ENCODE results near the gene TTYH1. TPM values are rescaled to one million over a fixed set of nuclear protein-coding genes. Genes with fewer than 3 reads are reported as not detected.

Gene TTYH1
- total RNA-seq, 1 experiment from 2014 or later = 0.62 TPM

DNA sequence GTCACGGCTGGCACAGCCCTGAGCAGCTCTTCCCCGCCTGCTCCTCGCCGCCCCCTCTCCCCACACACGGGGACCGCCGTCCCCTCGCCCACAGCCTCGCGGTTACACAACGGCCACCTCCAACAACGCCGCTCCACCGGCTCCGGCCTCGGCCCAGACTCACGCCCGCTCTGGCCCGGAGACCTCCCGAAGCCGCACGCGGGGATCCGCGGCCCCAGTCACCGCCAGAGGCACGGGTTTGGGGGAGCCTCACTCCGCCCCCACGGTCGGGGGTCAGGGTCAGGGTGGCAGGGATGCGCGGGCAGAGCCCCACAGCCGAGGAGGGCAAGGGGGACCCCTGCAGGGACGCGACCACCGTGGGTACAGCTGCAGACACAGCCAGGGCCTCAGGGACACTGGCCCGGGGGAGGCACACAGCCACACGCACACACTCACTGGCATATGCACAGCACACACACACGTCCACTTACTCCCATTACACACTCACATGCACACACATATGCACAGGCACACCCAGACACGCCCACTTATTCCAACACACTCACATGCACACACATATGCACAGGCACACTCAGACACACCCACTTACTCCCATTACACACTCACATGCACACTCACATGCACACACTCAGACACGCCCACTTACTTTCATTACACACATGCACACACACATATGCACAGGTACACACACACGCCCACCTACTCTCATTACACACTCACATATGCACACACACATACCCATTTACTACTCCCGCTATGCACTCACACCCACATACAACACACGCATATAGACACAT, 1.6 kb downstream of the TTYH1 start:
- H3K27me3 ChIP-seq (ENCODE audit: control insufficient read depth, insufficient read depth, low read length) = 0 out of 2 replicates have a peak, but pooled peaks cover 2% of the 10 kb centered on the region
- POLR2A ChIA-PET = interaction anchor here (1.1 kb wide), 1 partner anchor 7 kb away, joined by 3 read pairs; no protein-coding TSS in a partner anchor

GRCh38 chr19:54418030-54418929, 3.0 kb downstream of the TTYH1 start:
- no peaks in the 10 kb centered on the region for H3K36me3 ChIP-seq (ENCODE audit: control insufficient read depth, insufficient read depth, low read length)
- in situ Hi-C loops (cut with HindIII; ENCODE audit: low pct_unique_long_range_greater_than_20kb, low sequenced_read_pairs) = no loop called here
- no peaks in the 10 kb centered on the region for H3K9me3 ChIP-seq (ENCODE audit: control insufficient read depth, insufficient read depth, low read depth, low read length)
- POLR2A ChIA-PET = no interaction called here
- intact Hi-C loops (cut with micrococcal nuclease; ENCODE audit: unreplicated experiment) = no loop called here
- TF ChIP-seq SIN3A (IDR thresholded peaks at IDR 0.05; ENCODE audit: borderline replicate concordance, insufficient read depth, low read depth, low read length) = no peak
- peaks cover 11% of the 10 kb centered on the region for H3K4me1 ChIP-seq (ENCODE audit: control insufficient read depth, insufficient read depth, low read length)
- no peak overlapping the region for H3K27ac ChIP-seq (ENCODE audit: low read length)
- DNase-seq (ENCODE audit: low read depth, low spot score) (no peak), ATAC-seq (peak; percentile 49)
- CTCF ChIA-PET = no interaction called here
- H3K27me3 ChIP-seq (ENCODE audit: control insufficient read depth, insufficient read depth, low read length) = 0 out of 2 replicates have a peak, but pooled peaks cover 2% of the 10 kb centered on the region
- no TSS peak for BruUV-seq (replicated peaks)
- no peak overlapping the region for H3K4me3 ChIP-seq (ENCODE audit: low read depth in 2 of 2, low read length in 2 of 2)

More for the DNA sequence above, 1.6 kb downstream of the TTYH1 start:
- BruUV-seq (replicated peaks) = no TSS peak
- DNase-seq (ENCODE audit: low read depth, low spot score) = no peak
- TF ChIP-seq, protein P1, sequence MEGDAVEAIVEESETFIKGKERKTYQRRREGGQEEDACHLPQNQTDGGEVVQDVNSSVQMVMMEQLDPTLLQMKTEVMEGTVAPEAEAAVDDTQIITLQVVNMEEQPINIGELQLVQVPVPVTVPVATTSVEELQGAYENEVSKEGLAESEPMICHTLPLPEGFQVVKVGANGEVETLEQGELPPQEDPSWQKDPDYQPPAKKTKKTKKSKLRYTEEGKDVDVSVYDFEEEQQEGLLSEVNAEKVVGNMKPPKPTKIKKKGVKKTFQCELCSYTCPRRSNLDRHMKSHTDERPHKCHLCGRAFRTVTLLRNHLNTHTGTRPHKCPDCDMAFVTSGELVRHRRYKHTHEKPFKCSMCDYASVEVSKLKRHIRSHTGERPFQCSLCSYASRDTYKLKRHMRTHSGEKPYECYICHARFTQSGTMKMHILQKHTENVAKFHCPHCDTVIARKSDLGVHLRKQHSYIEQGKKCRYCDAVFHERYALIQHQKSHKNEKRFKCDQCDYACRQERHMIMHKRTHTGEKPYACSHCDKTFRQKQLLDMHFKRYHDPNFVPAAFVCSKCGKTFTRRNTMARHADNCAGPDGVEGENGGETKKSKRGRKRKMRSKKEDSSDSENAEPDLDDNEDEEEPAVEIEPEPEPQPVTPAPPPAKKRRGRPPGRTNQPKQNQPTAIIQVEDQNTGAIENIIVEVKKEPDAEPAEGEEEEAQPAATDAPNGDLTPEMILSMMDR (IDR thresholded peaks at IDR 0.05) = no peak
- TF ChIP-seq, protein P2, sequence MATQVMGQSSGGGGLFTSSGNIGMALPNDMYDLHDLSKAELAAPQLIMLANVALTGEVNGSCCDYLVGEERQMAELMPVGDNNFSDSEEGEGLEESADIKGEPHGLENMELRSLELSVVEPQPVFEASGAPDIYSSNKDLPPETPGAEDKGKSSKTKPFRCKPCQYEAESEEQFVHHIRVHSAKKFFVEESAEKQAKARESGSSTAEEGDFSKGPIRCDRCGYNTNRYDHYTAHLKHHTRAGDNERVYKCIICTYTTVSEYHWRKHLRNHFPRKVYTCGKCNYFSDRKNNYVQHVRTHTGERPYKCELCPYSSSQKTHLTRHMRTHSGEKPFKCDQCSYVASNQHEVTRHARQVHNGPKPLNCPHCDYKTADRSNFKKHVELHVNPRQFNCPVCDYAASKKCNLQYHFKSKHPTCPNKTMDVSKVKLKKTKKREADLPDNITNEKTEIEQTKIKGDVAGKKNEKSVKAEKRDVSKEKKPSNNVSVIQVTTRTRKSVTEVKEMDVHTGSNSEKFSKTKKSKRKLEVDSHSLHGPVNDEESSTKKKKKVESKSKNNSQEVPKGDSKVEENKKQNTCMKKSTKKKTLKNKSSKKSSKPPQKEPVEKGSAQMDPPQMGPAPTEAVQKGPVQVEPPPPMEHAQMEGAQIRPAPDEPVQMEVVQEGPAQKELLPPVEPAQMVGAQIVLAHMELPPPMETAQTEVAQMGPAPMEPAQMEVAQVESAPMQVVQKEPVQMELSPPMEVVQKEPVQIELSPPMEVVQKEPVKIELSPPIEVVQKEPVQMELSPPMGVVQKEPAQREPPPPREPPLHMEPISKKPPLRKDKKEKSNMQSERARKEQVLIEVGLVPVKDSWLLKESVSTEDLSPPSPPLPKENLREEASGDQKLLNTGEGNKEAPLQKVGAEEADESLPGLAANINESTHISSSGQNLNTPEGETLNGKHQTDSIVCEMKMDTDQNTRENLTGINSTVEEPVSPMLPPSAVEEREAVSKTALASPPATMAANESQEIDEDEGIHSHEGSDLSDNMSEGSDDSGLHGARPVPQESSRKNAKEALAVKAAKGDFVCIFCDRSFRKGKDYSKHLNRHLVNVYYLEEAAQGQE (IDR thresholded peaks at IDR 0.05; ENCODE audit: insufficient read depth in 1 of 2, low read depth in 2 of 2, low read length in 1 of 2) = no peak
- TF ChIP-seq POLR2AphosphoS5 (IDR thresholded peaks at IDR 0.05; ENCODE audit: low read depth, low read length) (no peak), TCF7L2 (IDR thresholded peaks at IDR 0.05; ENCODE audit: low read depth, low read length) (no peak), SIN3A (IDR thresholded peaks at IDR 0.05; ENCODE audit: borderline replicate concordance, insufficient read depth, low read depth, low read length) (no peak)
- ATAC-seq = no peak; the same call in 1 of the 2 replicates
- in situ Hi-C loops (cut with HindIII; ENCODE audit: low pct_unique_long_range_greater_than_20kb, low sequenced_read_pairs) = no loop called here
- Histone ChIP-seq H3K4me1 (ENCODE audit: control insufficient read depth, insufficient read depth, low read length) (peaks cover 11% of the 10 kb centered on the region), H3K36me3 (ENCODE audit: control insufficient read depth, insufficient read depth, low read length) (no peaks in the 10 kb centered on the region), H3K4me3 (ENCODE audit: low read depth in 2 of 2, low read length in 2 of 2) (no peak overlapping the region), H3K27ac (ENCODE audit: low read length) (no peak overlapping the region), H3K9me3 (ENCODE audit: control insufficient read depth, insufficient read depth, low read depth, low read length) (no peaks in the 10 kb centered on the region)
- CTCF ChIA-PET = interaction anchor here (0.6 to 0.7 kb wide), 2 partner anchors 251 to 393 kb away, joined by 3 read pairs; no protein-coding TSS in a partner anchor
- intact Hi-C loops (cut with micrococcal nuclease; ENCODE audit: unreplicated experiment) = no loop called here
